OCI-LY3 (cell line): Measurements from ENCODE around the gene MKNK1.

Experiments
- CTCF ChIP-seq: fragments of 200-600, 300-600 bp; sonication (generic); IDR thresholded peaks from 2 replicates; pipeline ENCODE4 v1.5.1; 2014; ENCODE audit warnings: antibody characterized with exemption, low read length, low read depth
- EZH2phosphoT487 ChIP-seq: fragments of 200-600 bp; shearing (Covaris generic); IDR thresholded peaks from 2 replicates; pipeline ENCODE4 v1.6.1; 2018; ENCODE audit warnings: antibody characterized with exemption, mixed run types, low read depth

DNA sequence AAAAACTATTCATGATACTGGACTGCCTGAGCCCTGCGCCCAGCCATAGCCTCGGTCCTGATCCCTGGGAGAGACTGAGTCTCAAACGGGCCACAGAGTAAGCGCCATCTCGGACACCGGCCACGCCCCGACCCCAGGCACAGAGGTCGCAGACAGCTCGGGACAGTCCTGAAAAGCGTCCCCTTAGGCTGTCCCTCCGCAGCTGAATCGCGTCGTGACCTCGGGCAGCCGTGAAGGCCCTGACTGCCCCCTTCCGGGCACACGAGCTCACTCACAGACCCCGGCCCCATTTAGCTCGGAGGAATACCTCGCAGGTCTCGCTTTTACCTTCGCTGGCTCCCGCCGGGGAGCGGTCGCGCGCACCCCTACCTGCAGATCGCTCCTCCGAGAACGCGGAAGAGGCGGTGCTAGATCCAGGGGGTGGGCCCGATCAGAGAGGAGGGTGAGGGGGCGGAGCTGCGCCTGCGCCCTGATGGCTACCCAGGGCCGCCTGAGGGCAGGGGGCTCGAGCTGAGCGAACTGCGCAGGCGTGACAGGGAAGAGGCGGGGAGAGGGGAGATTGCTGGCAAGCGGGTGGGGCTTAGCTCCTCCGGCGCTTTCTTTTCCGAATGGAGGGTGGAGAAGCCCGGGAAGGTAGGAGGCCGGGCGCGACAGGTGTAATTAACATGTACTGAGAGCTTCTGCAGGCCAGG lies at the start of gene MKNK1:
- TF ChIP-seq CTCF (no peak), EZH2phosphoT487 (no peak)
